ENCODE data around the gene USP40.

DNA sequence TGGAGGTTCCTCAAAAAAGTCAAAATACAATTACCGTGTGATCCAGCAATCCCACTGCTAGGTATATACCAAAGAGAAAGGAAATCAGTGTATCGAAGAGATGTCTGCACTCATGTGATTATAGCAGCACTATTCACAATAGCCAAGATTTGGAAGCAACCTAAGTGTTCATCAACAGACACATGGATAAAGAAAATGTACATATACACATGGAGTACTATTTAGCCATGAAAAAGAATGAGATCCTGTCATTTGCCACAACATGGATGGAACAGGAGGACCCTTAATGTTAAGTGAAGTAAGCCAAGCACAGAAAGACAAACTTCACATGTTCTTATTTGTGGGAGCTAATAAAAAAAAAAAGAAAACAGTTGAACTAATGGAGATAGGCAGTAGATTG is 133.6 kb downstream of the USP40 start:
- no peak for TF ChIP-seq POLR2A (IDR thresholded peaks at IDR 0.05; ENCODE audit: low read depth)
- no peak for TF ChIP-seq POLR2AphosphoS5 (IDR thresholded peaks at IDR 0.05)
- TF ChIP-seq CTCF (IDR thresholded peaks at IDR 0.05): no peak

All from esophagus muscularis mucosa (tissue), 3 donors.